ENCODE data around the gene NBPF3.

The NBPF3 gene

GRCh38 chr1:21439345-21439720 lies 604 bp upstream of the NBPF3 start:
- TF ChIP-seq GATA2 (IDR thresholded peaks at IDR 0.05; ENCODE audit: low read depth, low read length) (no peak), GATA3 (IDR thresholded peaks at IDR 0.05; ENCODE audit: low read depth, low read length) (no peak)

GRCh38 chr1:21447311-21447710 lies 7.4 kb downstream of the NBPF3 start:
- TF ChIP-seq GATA2 (IDR thresholded peaks at IDR 0.05; ENCODE audit: low read depth, low read length) (no peak), GATA3 (IDR thresholded peaks at IDR 0.05; ENCODE audit: low read depth, low read length) (no peak)

GRCh38 chr1:21449906-21450305 lies 10.0 kb downstream of the NBPF3 start:
- TF ChIP-seq GATA2 (IDR thresholded peaks at IDR 0.05; ENCODE audit: low read depth, low read length) = no peak
- TF ChIP-seq GATA3 (IDR thresholded peaks at IDR 0.05; ENCODE audit: low read depth, low read length) = no peak

- TF ChIP-seq GATA3 (IDR thresholded peaks at IDR 0.05; ENCODE audit: low read depth, low read length) = no peak
- TF ChIP-seq GATA2 (IDR thresholded peaks at IDR 0.05; ENCODE audit: low read depth, low read length) = no peak
Measured at GRCh38 chr1:21451212-21451611, 11.3 kb downstream of the NBPF3 start.

GRCh38 chr1:21451981-21452411 lies 12.1 kb downstream of the NBPF3 start:
- TF ChIP-seq GATA2 (IDR thresholded peaks at IDR 0.05; ENCODE audit: low read depth, low read length) (no peak), GATA3 (IDR thresholded peaks at IDR 0.05; ENCODE audit: low read depth, low read length) (no peak)

- no peak for TF ChIP-seq GATA2 (IDR thresholded peaks at IDR 0.05; ENCODE audit: low read depth, low read length)
- no peak for TF ChIP-seq GATA3 (IDR thresholded peaks at IDR 0.05; ENCODE audit: low read depth, low read length)
Measured at GRCh38 chr1:21457654-21458053, 17.7 kb downstream of the NBPF3 start.

- no peak for TF ChIP-seq GATA3 (IDR thresholded peaks at IDR 0.05; ENCODE audit: low read depth, low read length)
- no peak for TF ChIP-seq GATA2 (IDR thresholded peaks at IDR 0.05; ENCODE audit: low read depth, low read length)
Measured at GRCh38 chr1:21468599-21468998, 28.7 kb downstream of the NBPF3 start.

- TF ChIP-seq GATA2 (IDR thresholded peaks at IDR 0.05; ENCODE audit: low read depth, low read length) (no peak), GATA3 (IDR thresholded peaks at IDR 0.05; ENCODE audit: low read depth, low read length) (no peak)
Measured at GRCh38 chr1:21469581-21469980, 29.6 kb downstream of the NBPF3 start.

- no peak for TF ChIP-seq GATA3 (IDR thresholded peaks at IDR 0.05; ENCODE audit: low read depth, low read length)
- TF ChIP-seq GATA2 (IDR thresholded peaks at IDR 0.05; ENCODE audit: low read depth, low read length) = no peak
Measured at GRCh38 chr1:21472861-21473260, 32.9 kb downstream of the NBPF3 start.

GRCh38 chr1:21478356-21478755 lies 38.4 kb downstream of the NBPF3 start:
- TF ChIP-seq GATA3 (IDR thresholded peaks at IDR 0.05; ENCODE audit: low read depth, low read length) = no peak
- no peak for TF ChIP-seq GATA2 (IDR thresholded peaks at IDR 0.05; ENCODE audit: low read depth, low read length)

GRCh38 chr1:21489146-21489545 lies 49.2 kb downstream of the NBPF3 start:
- TF ChIP-seq GATA3 (IDR thresholded peaks at IDR 0.05; ENCODE audit: low read depth, low read length) = no peak

- no peak for TF ChIP-seq GATA2 (IDR thresholded peaks at IDR 0.05; ENCODE audit: low read depth, low read length)
- TF ChIP-seq GATA3 (IDR thresholded peaks at IDR 0.05; ENCODE audit: low read depth, low read length) = no peak
Measured at GRCh38 chr1:21490774-21491487, 51.0 kb downstream of the NBPF3 start.

- TF ChIP-seq GATA2 (IDR thresholded peaks at IDR 0.05; ENCODE audit: low read depth, low read length) (no peak), GATA3 (IDR thresholded peaks at IDR 0.05; ENCODE audit: low read depth, low read length) (no peak)
Measured at GRCh38 chr1:21491488-21492355, 51.8 kb downstream of the NBPF3 start.

- TF ChIP-seq GATA3 (IDR thresholded peaks at IDR 0.05; ENCODE audit: low read depth, low read length) = no peak
- no peak for TF ChIP-seq GATA2 (IDR thresholded peaks at IDR 0.05; ENCODE audit: low read depth, low read length)
Measured at GRCh38 chr1:21492356-21492625, 52.4 kb downstream of the NBPF3 start.

GRCh38 chr1:21494196-21494595 lies 54.3 kb downstream of the NBPF3 start:
- TF ChIP-seq GATA2 (IDR thresholded peaks at IDR 0.05; ENCODE audit: low read depth, low read length) (no peak), GATA3 (IDR thresholded peaks at IDR 0.05; ENCODE audit: low read depth, low read length) (no peak)
